ENCODE data around the gene DICER1.

Gene DICER1

GRCh38 chr14:95044463-95045105 is 112.7 kb downstream of the DICER1 start:
- H3K9me3 ChIP-seq: no peaks in the 10 kb centered on the region
- in situ Hi-C loops (cut with MboI; ENCODE audit: low sequenced_read_pairs): no loop called here
- H3K27me3 ChIP-seq (ENCODE audit: low read depth): peaks cover 4% of the 10 kb centered on the region; the same call in 1 of the 2 replicates
- no peaks in the 10 kb centered on the region for H3K36me3 ChIP-seq (replicated peaks)
- H3K4me1 ChIP-seq: no peaks in the 10 kb centered on the region
- DNase-seq (ENCODE audit: low spot score in 2 of 2): no peak
- H3K4me3 ChIP-seq: no peak overlapping the region

DNA sequence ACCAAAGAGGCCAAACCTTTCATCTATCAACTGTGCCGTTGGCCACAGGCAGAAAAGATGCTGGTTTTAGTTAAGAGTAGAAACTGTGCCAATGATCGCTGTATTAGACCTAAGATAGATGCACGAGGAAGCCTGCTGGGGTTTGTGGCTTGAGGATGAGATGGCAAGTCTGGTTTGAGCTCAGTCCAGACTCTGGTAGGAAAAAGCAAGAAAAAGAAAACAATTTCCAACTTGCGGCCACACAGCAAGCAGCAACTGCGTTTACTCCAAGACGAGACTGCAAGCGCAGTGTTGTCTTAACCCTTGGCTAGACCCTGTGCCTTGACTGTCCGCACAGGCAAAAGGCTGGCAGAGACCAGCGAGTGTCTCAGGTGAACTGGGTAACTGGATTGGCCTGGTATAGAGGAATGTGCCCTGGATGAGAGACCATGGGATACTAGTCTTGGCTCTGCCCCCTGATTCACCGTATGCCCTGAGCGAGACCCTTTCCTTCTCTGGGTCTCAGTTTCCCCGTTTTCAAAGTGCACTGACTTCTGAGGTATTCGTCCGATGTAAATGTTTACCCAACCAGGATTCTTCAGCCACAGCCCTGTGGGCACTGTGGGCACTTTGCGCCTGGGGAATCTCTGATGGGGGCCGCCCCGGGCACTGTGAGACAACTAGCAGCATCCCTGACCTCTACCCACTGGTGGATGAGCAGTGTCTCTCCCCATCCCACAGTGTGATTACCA is 113.4 kb downstream of the DICER1 start:
- in situ Hi-C loops (cut with MboI; ENCODE audit: low sequenced_read_pairs): no loop called here
- H3K36me3 ChIP-seq (replicated peaks): no peaks in the 10 kb centered on the region
- DNase-seq (ENCODE audit: low spot score in 2 of 2): no peak
- H3K4me1 ChIP-seq: no peaks in the 10 kb centered on the region
- H3K9me3 ChIP-seq: no peaks in the 10 kb centered on the region
- no peak overlapping the region for H3K4me3 ChIP-seq
- peaks cover 4% of the 10 kb centered on the region; the same call in 1 of the 2 replicates for H3K27me3 ChIP-seq (ENCODE audit: low read depth)

DNA sequence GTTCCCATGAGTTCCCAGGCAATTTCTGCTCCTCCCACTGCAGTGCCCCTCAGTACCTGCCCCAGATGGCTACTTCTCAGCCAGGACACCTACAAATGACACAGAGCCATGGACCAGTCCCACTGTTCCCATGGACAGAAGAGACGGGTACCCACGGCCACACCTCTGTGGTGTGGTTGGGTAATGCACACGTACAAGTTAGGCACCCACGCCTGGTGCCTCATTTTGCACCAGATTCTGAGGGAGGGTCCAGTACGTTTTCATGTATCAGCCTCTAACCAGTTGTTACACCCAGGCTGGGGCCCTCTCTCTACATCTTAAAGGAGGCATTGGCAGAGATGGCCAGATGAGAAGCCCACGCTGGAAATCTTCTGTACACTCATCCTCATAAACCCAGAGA is 114.0 kb downstream of the DICER1 start:
- H3K36me3 ChIP-seq (replicated peaks): no peaks in the 10 kb centered on the region
- H3K27me3 ChIP-seq (ENCODE audit: low read depth): peaks cover 4% of the 10 kb centered on the region; the same call in 1 of the 2 replicates
- H3K9me3 ChIP-seq: no peaks in the 10 kb centered on the region
- in situ Hi-C loops (cut with MboI; ENCODE audit: low sequenced_read_pairs): no loop called here
- H3K4me1 ChIP-seq: no peaks in the 10 kb centered on the region
- DNase-seq (ENCODE audit: low spot score in 2 of 2): no peak
- no peak overlapping the region for H3K4me3 ChIP-seq

- Histone ChIP-seq H3K4me1 (no peaks in the 10 kb centered on the region), H3K27me3 (ENCODE audit: low read depth) (peaks cover 4% of the 10 kb centered on the region; the same call in 1 of the 2 replicates), H3K4me3 (no peak overlapping the region), H3K9me3 (no peaks in the 10 kb centered on the region), H3K36me3 (replicated peaks) (no peaks in the 10 kb centered on the region)
- DNase-seq (ENCODE audit: low spot score in 2 of 2): no peak
- in situ Hi-C loops (cut with MboI; ENCODE audit: low sequenced_read_pairs): no loop called here
Measured at GRCh38 chr14:95041477-95042020, 115.8 kb downstream of the DICER1 start.

DNA sequence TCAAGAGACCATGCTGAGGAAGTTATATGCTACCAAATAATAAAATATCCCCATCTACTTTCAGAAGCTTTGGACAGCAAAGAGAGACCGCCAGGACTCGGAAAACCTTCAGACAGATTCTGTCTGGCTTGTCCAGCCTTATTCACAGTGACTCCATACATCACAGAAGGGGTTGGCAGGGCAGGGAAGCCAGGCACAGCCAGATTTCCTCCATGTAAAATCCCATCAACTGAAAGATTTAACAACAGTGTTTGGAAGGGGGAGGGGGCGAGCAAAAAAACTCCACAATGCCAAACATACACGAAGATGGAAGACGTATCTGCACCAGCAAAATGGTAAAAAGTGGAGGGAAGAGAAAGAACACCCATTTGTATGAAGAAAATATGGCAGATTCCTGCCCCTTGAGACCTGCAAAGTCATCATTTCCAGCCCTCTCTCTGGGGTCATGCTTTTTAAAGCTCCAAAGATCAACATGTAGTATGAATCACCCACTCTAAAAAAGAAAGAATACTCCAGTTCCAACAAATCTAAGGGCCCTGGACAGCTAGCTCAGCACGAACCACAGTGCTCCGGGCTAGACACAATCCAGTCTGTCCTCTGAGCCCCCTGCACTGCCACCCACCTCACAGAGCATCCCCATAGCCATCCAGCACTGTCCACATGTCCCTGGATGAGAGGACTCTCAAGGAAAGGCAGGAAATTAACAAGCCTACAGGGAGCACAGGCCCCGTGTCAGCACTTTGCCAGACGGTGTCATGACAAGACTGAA is 116.4 kb downstream of the DICER1 start:
- no peak overlapping the region for H3K4me3 ChIP-seq
- H3K9me3 ChIP-seq: no peaks in the 10 kb centered on the region
- no peak for DNase-seq (ENCODE audit: low spot score in 2 of 2)
- H3K4me1 ChIP-seq: no peaks in the 10 kb centered on the region
- peaks cover 4% of the 10 kb centered on the region; the same call in 1 of the 2 replicates for H3K27me3 ChIP-seq (ENCODE audit: low read depth)
- no peaks in the 10 kb centered on the region for H3K36me3 ChIP-seq (replicated peaks)
- in situ Hi-C loops (cut with MboI; ENCODE audit: low sequenced_read_pairs): no loop called here

DNA sequence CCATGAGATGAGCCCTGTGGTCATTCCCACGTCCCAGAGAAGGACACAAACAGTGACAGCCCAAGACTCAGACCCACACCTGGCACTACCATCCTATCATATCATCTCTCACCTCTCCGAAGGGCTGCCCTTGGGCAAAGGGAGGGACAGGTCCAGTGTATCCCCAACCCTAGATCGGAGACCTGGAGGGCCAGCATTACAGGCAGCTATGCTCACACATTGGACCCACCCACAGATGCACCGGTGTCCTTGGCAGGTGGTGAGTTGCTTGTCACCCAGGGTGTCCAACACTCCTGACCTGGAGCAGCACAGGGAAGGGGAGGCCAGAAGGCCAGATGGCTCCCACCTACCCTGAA is 117.4 kb downstream of the DICER1 start:
- Histone ChIP-seq H3K4me1 (no peaks in the 10 kb centered on the region), H3K4me3 (no peak overlapping the region), H3K36me3 (replicated peaks) (no peaks in the 10 kb centered on the region), H3K27me3 (ENCODE audit: low read depth) (peaks cover 4% of the 10 kb centered on the region; the same call in 1 of the 2 replicates), H3K9me3 (no peaks in the 10 kb centered on the region)
- in situ Hi-C loops (cut with MboI; ENCODE audit: low sequenced_read_pairs): no loop called here
- no peak for DNase-seq (ENCODE audit: low spot score in 2 of 2)

GRCh38 chr14:95039259-95039992 is 117.9 kb downstream of the DICER1 start:
- H3K4me3 ChIP-seq: no peak overlapping the region
- no peaks in the 10 kb centered on the region for H3K9me3 ChIP-seq
- in situ Hi-C loops (cut with MboI; ENCODE audit: low sequenced_read_pairs): no loop called here
- H3K36me3 ChIP-seq (replicated peaks): no peaks in the 10 kb centered on the region
- no peaks in the 10 kb centered on the region for H3K4me1 ChIP-seq
- H3K27me3 ChIP-seq (ENCODE audit: low read depth): peaks cover 4% of the 10 kb centered on the region; the same call in 1 of the 2 replicates
- no peak for DNase-seq (ENCODE audit: low spot score in 2 of 2)

- H3K4me1 ChIP-seq: no peaks in the 10 kb centered on the region
- peaks cover 4% of the 10 kb centered on the region; the same call in 1 of the 2 replicates for H3K27me3 ChIP-seq (ENCODE audit: low read depth)
- H3K4me3 ChIP-seq: no peak overlapping the region
- in situ Hi-C loops (cut with MboI; ENCODE audit: low sequenced_read_pairs): no loop called here
- no peaks in the 10 kb centered on the region for H3K36me3 ChIP-seq (replicated peaks)
- H3K9me3 ChIP-seq: no peaks in the 10 kb centered on the region; the same call in 1 of the 2 replicates
- no peak for DNase-seq (ENCODE audit: low spot score in 2 of 2)
Measured at GRCh38 chr14:95038521-95039250, 118.6 kb downstream of the DICER1 start.

DNA sequence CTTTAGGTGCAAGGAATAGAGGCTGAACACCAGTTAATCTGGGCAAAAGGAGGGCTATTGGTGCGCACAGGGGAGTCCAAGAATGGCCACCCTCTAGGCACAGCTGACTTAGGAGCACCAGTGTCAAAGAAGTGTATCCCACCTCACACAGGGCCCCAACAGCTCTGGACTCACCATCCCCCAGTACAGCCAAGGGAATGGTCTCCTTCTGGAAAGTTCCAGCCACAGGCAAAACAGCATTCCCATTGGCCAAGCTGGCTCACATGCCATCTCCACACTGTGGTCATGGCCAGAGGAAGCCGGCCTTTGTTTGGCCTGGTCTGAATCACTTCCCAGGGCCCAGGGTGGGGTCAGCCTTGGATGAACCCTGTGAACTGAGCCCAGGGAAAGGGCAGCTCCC is 120.1 kb downstream of the DICER1 start:
- in situ Hi-C loops (cut with MboI; ENCODE audit: low sequenced_read_pairs): no loop called here
- Histone ChIP-seq H3K36me3 (replicated peaks) (no peaks in the 10 kb centered on the region), H3K4me1 (no peaks in the 10 kb centered on the region), H3K9me3 (no peaks in the 10 kb centered on the region; the same call in none of the 2 replicates), H3K4me3 (no peak overlapping the region), H3K27me3 (ENCODE audit: low read depth) (no peaks in the 10 kb centered on the region; the same call in 1 of the 2 replicates)
- no peak for DNase-seq (ENCODE audit: low spot score in 2 of 2)

All from HAP-1 (cell line).